GM12878 (cell line): ENCODE measurements around the gene HADHA. TPM values are rescaled to one million over a fixed set of nuclear protein-coding genes. Genes with fewer than 3 reads are reported as not detected.

Experiments
- ASH2L ChIP-seq: fragments of 300-600, 200-600 bp; sonication (generic); IDR thresholded peaks from 2 replicates; pipeline ENCODE4 v1.6.1; 2017; ENCODE audit warnings: low read depth, mild to moderate bottlenecking, borderline replicate concordance
- ATF2 ChIP-seq: IDR thresholded peaks from 2 replicates; pipeline ENCODE4 v1.6.1; 2012; ENCODE audit warnings: low read length, inconsistent platforms
- BACH1 ChIP-seq: fragments of 450-650 bp; IDR thresholded peaks from 2 replicates; pipeline ENCODE4 v1.6.1; 2017; ENCODE audit warnings: mild to moderate bottlenecking, borderline replicate concordance
- BCLAF1 ChIP-seq: fragments of 450-650 bp; IDR thresholded peaks from 2 replicates; pipeline ENCODE4 v1.6.1; 2017; ENCODE audit warnings: antibody characterized with exemption, mild to moderate bottlenecking, moderate library complexity
- BMI1 ChIP-seq: fragments of 450-650 bp; IDR thresholded peaks from 2 replicates; pipeline ENCODE4 v1.6.1; 2016; ENCODE audit warnings: mild to moderate bottlenecking, moderate library complexity, borderline replicate concordance
- CREB1 ChIP-seq: IDR thresholded peaks from 2 replicates; pipeline ENCODE4 v1.6.1; 2012; ENCODE audit warnings: low read depth, mild to moderate bottlenecking, inconsistent platforms
- EP300 ChIP-seq, 2 experiments: fragments of 150-350 bp in 1 of 2; IDR thresholded peaks; 2 replicates each; pipeline ENCODE4 v1.6.1; 2011 to 2012; ENCODE audit warnings: low read depth in 2 of 2, low read length in 2 of 2, borderline replicate concordance in 1 of 2, improper control_type of control experiment in 1 of 2, inconsistent platforms in 1 of 2; ENCODE audit not compliant: control insufficient read depth in 1 of 2
- ESRRA ChIP-seq: IDR thresholded peaks from 2 replicates; pipeline ENCODE4 v1.6.1; 2012; ENCODE audit warnings: mild to moderate bottlenecking, low read length, improper control_type of control experiment
- ETV6 ChIP-seq, 2 experiments: fragments of 450-650 bp in 1 of 2; IDR thresholded peaks in 1 of 2; conservative IDR thresholded peaks in 1 of 2; 2 replicates each; pipeline ENCODE4 v1.6.1; 2014; ENCODE audit warnings: antibody characterized with exemption in 1 of 2, borderline replicate concordance in 1 of 2, low read depth in 1 of 2, mild to moderate bottlenecking in 1 of 2, moderate library complexity in 1 of 2
- EZH2 ChIP-seq: IDR thresholded peaks from 2 replicates; pipeline ENCODE4 v1.6.1; 2012; ENCODE audit warnings: low read depth, mild to moderate bottlenecking, control low read depth, inconsistent platforms, low read length, borderline replicate concordance; ENCODE audit not compliant: control insufficient read depth
- FOS ChIP-seq: IDR thresholded peaks from 3 replicates; pipeline ENCODE4 v1.6.1; 2011; ENCODE audit warnings: borderline replicate concordance; ENCODE audit not compliant: insufficient read length; ENCODE audit errors: extremely low read depth
- FOXK2 ChIP-seq: fragments of 450-650 bp; IDR thresholded peaks from 2 replicates; pipeline ENCODE4 v1.6.1; 2017; ENCODE audit warnings: mild to moderate bottlenecking, moderate library complexity
- POU2F2 ChIP-seq: IDR thresholded peaks from 3 replicates; pipeline ENCODE4 v1.6.1; 2011; ENCODE audit warnings: low read depth, mild to moderate bottlenecking, low read length, borderline replicate concordance
- RAD51 ChIP-seq: fragments of 450-650 bp; IDR thresholded peaks from 2 replicates; pipeline ENCODE4 v1.6.1; 2016; ENCODE audit warnings: moderate library complexity, mild to moderate bottlenecking, inconsistent platforms
- RELB ChIP-seq: fragments of 450-650 bp; IDR thresholded peaks from 2 replicates; pipeline ENCODE4 v1.6.1; 2017; ENCODE audit warnings: low read depth, mild to moderate bottlenecking, moderate library complexity
- SPI1 ChIP-seq: IDR thresholded peaks from 2 replicates; pipeline ENCODE4 v1.6.1; 2011; ENCODE audit warnings: low read depth, mild to moderate bottlenecking, low read length, moderate library complexity, borderline replicate concordance; ENCODE audit not compliant: insufficient read depth
- TARDBP ChIP-seq: IDR thresholded peaks from 2 replicates; pipeline ENCODE4 v1.6.1; 2016; ENCODE audit warnings: borderline replicate concordance
- ZNF592 ChIP-seq: fragments of 450-650 bp; IDR thresholded peaks from 2 replicates; pipeline ENCODE4 v1.6.1; 2017; ENCODE audit warnings: mild to moderate bottlenecking, moderate library complexity
- polyA plus RNA-seq, 11 experiments: library from polyadenylated mRNA; depleted of rRNA in 4 of 11; unstranded in 6 of 11; stranded (reverse) in 5 of 11; fragments of >200 nt; fragmentation: Nextera tagmentation in 4 of 11; fragmentation: Illumina TruSeq in 1 of 11; extraction: Ambion mirVana in 4 of 11; extraction: Trizol in 1 of 11; gene quantifications; 1 replicate in 1 of 11; 2 replicates in 10 of 11; pipeline versions ENCODE4 v1.2.1 to v1.2.3, GENCODE V29; 2011 to 2016; ENCODE audit warnings: inconsistent platforms in 2 of 11, missing spikeins in 2 of 11, low read depth in 1 of 11
- total RNA-seq, 4 experiments: library from RNA; depleted of rRNA in 3 of 4; stranded (reverse); fragments of >200 nt in 3 of 4; fragmentation: Illumina TruSeq in 1 of 4; extraction: Trizol in 1 of 4; gene quantifications; 2 replicates each; pipeline versions ENCODE4 v1.2.1 to v1.2.3, GENCODE V29; 2013 to 2021

Gene HADHA
- total and polyA plus RNA-seq, 10 of the 15 experiments (the other 5 are each of a cell fraction or from before 2014, with no cell fraction given), result 109 to 207 (median 165) TPM

- TF ChIP-seq BCLAF1 (no peak), TARDBP (no peak), RAD51 (peak; percentile 50; the same call in 1 of the 2 replicates), ESRRA (no peak), BACH1 (0 out of 2 replicates have a peak, but pooled peaks have one; percentile 27), ZNF592 (0 out of 2 replicates have a peak, but pooled peaks have one; percentile 18), CREB1 (peak; percentile 62), BMI1 (0 out of 2 replicates have a peak, but pooled peaks have one; percentile 26), POU2F2 (peak; percentile 71; the same call in 1 of the 3 replicates), FOXK2 (no peak), EP300 (IDR thresholded peaks at IDR 0.05; ENCODE audit: borderline replicate concordance in 1 of 2, control insufficient read depth in 1 of 2, low read depth in 2 of 2, low read length in 2 of 2) (peak in 1 of 2 experiments; percentile 76; a peak in 3 of 4 replicates), ETV6 (conservative IDR thresholded peaks at IDR 0.05 in 1 of 2, IDR thresholded peaks at IDR 0.05 in 1 of 2; ENCODE audit: borderline replicate concordance in 1 of 2, low read depth in 1 of 2) (peak in 1 of 2 experiments; percentile 65; a peak in 1 of 4 replicates), ASH2L (no peak), EZH2 (no peak), ATF2 (peak; percentile 45; the same call in 1 of the 2 replicates), FOS (no peak), SPI1 (peak; percentile 83), RELB (no peak)
Measured at GRCh38 chr2:26269571-26270158, 25.2 kb upstream of the HADHA start (continued).
